Progenitor cell of endocrine pancreas (in vitro differentiated cells): ENCODE results near the gene KCNMA1. TPM values are rescaled to one million over a fixed set of nuclear protein-coding genes. Genes with fewer than 3 reads are reported as not detected.

Experiments
- DNase-seq: peaks from one replicate; pipeline ENCODE4 v3.0.0; 2021; ENCODE audit warnings: low spot score; ENCODE audit not compliant: unreplicated experiment
- H3K27ac Mint-ChIP-seq: 2 replicates; pipeline ENCODE4 v1.8.0; 2021; ENCODE audit warnings: mild to moderate bottlenecking, moderate library complexity, mixed read lengths
- H3K27me3 Mint-ChIP-seq: 2 replicates; pipeline ENCODE4 v1.8.0; 2021; ENCODE audit warnings: mixed read lengths
- H3K36me3 Mint-ChIP-seq: 2 replicates; pipeline ENCODE4 v1.8.0; 2022; ENCODE audit warnings: mixed read lengths; ENCODE audit not compliant: insufficient read depth
- H3K4me1 Mint-ChIP-seq: 2 replicates; pipeline ENCODE4 v1.8.0; 2021; ENCODE audit warnings: low read depth, mixed read lengths
- H3K4me3 Mint-ChIP-seq: 2 replicates; pipeline ENCODE4 v1.8.0; 2021; ENCODE audit warnings: low read depth, mild to moderate bottlenecking, moderate library complexity, mixed read lengths
- H3K9me3 Mint-ChIP-seq: 2 replicates; pipeline ENCODE4 v1.8.0; 2021; ENCODE audit warnings: low read depth, mixed read lengths
- total RNA-seq: library from RNA; stranded (reverse); gene quantifications from 2 replicates; pipeline ENCODE4 v1.2.1, GENCODE V29; 2021
- TF ChIP-seq, protein P1 (sequence below): fragments of 200-600 bp; sonication (generic); IDR thresholded peaks from one replicate; pipeline ENCODE4 v1.5.0; 2021; ENCODE audit warnings: antibody characterized with exemption, mild to moderate bottlenecking; ENCODE audit not compliant: unreplicated experiment

Gene KCNMA1
- total RNA-seq, 1 donor from 2014 or later = 5.8 TPM

DNA sequence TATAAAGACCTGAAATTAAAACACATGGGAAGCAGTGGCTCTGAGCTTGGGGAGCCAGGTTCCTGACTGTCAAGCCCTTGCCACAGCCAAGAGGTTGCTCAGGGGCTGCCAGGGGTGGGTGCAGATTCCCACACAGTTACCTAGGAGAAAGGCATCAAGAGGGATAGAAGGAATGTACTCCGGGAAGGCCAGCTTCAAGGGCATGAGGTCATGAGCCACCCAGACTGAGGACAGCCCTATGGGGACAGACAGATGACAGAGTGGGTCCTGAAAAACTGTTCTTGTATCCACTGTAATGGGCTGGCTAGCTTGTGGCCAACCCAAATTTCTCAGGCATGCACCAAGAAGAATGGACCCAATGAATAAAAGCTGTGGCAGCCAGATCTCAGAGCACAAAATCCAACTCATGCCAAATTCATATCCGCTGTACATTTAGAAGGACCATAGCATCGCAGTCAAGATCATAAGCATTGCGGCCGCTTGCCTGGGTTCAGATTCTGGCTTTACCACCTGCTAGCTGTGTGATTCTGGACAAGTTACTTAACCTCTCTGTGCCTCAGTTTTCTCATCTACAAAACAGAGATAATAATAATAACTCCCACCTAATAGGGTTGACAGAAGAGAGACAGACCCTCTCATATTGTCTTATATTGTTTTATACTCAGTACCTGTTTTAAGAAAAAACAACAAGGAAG is 44.9 kb upstream of the KCNMA1 start:
- TF ChIP-seq, protein P1, sequence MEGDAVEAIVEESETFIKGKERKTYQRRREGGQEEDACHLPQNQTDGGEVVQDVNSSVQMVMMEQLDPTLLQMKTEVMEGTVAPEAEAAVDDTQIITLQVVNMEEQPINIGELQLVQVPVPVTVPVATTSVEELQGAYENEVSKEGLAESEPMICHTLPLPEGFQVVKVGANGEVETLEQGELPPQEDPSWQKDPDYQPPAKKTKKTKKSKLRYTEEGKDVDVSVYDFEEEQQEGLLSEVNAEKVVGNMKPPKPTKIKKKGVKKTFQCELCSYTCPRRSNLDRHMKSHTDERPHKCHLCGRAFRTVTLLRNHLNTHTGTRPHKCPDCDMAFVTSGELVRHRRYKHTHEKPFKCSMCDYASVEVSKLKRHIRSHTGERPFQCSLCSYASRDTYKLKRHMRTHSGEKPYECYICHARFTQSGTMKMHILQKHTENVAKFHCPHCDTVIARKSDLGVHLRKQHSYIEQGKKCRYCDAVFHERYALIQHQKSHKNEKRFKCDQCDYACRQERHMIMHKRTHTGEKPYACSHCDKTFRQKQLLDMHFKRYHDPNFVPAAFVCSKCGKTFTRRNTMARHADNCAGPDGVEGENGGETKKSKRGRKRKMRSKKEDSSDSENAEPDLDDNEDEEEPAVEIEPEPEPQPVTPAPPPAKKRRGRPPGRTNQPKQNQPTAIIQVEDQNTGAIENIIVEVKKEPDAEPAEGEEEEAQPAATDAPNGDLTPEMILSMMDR = no peak
- peak overlapping the region; percentile 45 for H3K27ac Mint-ChIP-seq
- H3K36me3 Mint-ChIP-seq = no peaks in the 10 kb centered on the region
- DNase-seq = no peak
- H3K4me1 Mint-ChIP-seq = no peaks in the 10 kb centered on the region
- H3K9me3 Mint-ChIP-seq = no peaks in the 10 kb centered on the region
- H3K4me3 Mint-ChIP-seq = no peak overlapping the region
- H3K27me3 Mint-ChIP-seq = peaks cover 32% of the 10 kb centered on the region

DNA sequence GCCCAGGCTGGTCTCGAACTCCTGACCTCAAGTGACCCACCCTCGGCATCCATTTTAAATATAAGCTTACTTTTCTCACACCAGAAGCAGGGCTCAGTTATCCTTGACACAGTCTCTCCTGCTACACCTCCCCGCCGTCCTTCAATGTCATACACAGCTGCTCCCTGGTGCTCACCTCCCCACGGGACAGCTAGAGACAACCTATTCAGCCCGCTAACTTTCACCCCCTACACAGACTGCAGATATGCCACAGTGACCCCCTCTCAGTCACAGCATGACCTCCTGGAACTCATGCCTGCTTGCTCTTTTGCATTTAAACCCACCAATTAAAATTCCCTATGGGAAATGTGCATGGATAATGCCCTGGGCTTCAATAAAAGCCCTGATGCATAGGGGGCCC is 44.2 kb upstream of the KCNMA1 start:
- no peaks in the 10 kb centered on the region for H3K4me1 Mint-ChIP-seq
- DNase-seq = no peak
- H3K36me3 Mint-ChIP-seq = no peaks in the 10 kb centered on the region
- no peak overlapping the region for H3K27ac Mint-ChIP-seq
- TF ChIP-seq, protein P1 = no peak
- H3K9me3 Mint-ChIP-seq = no peaks in the 10 kb centered on the region
- no peak overlapping the region for H3K4me3 Mint-ChIP-seq
- H3K27me3 Mint-ChIP-seq = peaks cover 25% of the 10 kb centered on the region

DNA sequence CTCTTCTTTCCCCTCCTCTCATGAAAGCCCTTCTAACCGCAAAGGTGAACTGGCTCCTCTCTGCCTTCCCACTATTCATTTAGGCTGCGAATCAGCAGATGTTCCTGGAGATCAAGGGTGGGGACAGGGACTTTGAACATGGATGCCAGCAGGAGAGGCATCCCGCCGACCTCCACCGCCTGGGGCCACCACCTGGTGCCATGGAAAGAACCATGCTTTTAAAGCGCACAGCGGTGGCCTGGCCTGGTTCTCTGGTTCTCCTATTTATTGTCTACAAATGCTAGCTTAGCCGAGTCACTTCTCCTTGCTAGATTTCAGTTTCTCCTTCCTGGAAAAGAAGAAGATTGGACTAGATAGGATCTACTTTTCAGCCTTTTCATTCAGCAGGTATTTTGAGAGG is 43.2 kb upstream of the KCNMA1 start:
- H3K4me3 Mint-ChIP-seq = no peak overlapping the region
- DNase-seq = no peak
- no peaks in the 10 kb centered on the region for H3K4me1 Mint-ChIP-seq
- TF ChIP-seq, protein P1 = no peak
- no peaks in the 10 kb centered on the region for H3K9me3 Mint-ChIP-seq
- H3K27ac Mint-ChIP-seq = no peak overlapping the region
- peaks cover 17% of the 10 kb centered on the region for H3K27me3 Mint-ChIP-seq
- H3K36me3 Mint-ChIP-seq = no peaks in the 10 kb centered on the region

DNA sequence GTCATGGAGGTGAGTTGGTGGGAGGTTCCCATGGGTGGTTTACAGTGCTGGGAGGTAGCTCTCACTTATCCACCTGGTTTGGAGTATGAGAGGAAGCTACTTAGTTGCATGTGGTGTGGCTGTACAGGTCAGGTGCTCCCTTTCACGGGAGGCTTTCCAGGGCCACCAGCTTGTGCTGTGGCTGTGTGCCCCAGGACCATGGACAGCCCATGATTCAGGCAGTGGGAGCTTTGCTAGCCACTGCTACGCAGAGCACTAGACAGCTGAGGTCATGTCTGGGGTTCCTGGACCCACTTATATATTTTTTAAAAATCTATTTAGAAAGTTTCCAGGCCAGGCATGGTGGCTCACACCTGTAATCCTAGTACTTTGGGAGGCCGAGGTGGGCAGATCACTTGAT is 42.5 kb upstream of the KCNMA1 start:
- Mint-ChIP-seq H3K27me3 (peaks cover 12% of the 10 kb centered on the region), H3K9me3 (no peaks in the 10 kb centered on the region), H3K4me1 (no peaks in the 10 kb centered on the region), H3K36me3 (no peaks in the 10 kb centered on the region), H3K27ac (no peak overlapping the region), H3K4me3 (no peak overlapping the region)
- no peak for DNase-seq
- TF ChIP-seq, protein P1 = no peak

DNA sequence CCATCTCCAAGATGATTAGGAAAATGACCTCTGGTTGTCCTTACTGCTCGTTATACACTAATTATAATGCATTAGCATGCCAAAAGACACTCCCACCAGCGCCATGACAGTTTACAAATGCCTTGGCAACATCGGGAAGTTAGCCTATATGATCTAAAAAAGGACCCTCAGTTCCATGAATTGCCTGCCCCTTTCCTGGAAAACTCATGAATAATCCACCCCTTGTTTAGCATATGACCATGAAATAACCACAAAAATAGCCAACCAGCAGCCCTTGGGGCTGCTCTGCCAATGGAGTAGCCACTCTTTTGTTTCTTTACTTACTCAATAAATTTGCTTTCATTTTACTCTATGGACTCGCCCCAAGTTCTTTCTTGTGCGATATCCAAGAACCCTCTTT is 41.6 kb upstream of the KCNMA1 start:
- H3K4me1 Mint-ChIP-seq = no peaks in the 10 kb centered on the region
- no peaks in the 10 kb centered on the region for H3K9me3 Mint-ChIP-seq
- H3K36me3 Mint-ChIP-seq = no peaks in the 10 kb centered on the region
- no peak overlapping the region for H3K4me3 Mint-ChIP-seq
- H3K27me3 Mint-ChIP-seq = peaks cover 8% of the 10 kb centered on the region
- DNase-seq = no peak
- TF ChIP-seq, protein P1 = no peak
- no peak overlapping the region for H3K27ac Mint-ChIP-seq
